ENCODE measurements around the gene BICDL1.

Gene BICDL1

DNA sequence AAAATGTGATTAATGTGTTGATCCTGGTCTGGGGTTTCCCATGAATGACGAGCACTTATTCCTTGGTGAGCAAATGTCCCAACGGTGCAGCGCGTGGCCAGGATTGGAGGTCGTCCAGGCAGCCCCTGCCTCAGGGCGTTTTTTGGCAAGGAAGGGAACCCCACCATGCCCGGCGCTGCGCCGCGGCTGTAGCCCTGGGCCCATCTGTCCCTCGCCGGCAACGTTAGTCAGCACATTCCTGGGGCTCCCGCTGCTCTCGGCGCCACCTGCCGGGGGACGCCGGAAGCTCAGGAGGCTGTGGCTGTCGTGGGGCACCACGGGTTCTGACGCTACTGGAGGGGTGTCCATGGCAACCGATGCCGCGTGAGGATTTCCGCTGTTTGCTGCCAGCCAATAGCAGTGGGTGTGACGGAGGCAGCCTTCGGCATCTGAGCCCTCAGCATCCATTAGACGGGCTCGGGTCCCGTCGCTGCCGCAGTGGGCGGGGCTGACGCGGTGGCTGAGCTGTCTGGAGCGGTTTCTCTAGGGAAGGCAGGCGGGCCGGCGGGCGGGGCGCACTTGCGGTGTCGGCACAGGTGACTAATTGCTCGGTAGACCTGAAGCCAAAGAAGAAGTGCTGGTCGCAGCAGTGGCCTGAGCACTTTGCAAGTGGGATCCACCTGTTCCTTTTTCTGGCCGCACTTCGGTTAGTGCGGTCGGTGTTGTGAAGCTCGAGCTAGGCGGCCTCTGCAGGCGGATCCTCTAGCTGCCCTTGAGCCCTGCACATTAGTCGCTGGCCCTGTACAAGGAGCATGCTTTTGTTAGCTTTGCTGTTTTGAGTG is 98.0 kb downstream of the BICDL1 start (continued):
- TF ChIP-seq ZSCAN23 (tag by site-specific recombination; IDR thresholded peaks at IDR 0.05) (peak; percentile 84; the same call in 1 of the 2 replicates), ZNF514 (tag by site-specific recombination; IDR thresholded peaks at IDR 0.05) (no peak), ZNF133 (tag by site-specific recombination; IDR thresholded peaks at IDR 0.05) (no peak), ZNF621 (tag by site-specific recombination; IDR thresholded peaks at IDR 0.05) (no peak), ZNF626 (tag by site-specific recombination; IDR thresholded peaks at IDR 0.05) (no peak), ZNF747 (tag by site-specific recombination; IDR thresholded peaks at IDR 0.05) (no peak)
- TF ChIP-seq, protein P1, sequence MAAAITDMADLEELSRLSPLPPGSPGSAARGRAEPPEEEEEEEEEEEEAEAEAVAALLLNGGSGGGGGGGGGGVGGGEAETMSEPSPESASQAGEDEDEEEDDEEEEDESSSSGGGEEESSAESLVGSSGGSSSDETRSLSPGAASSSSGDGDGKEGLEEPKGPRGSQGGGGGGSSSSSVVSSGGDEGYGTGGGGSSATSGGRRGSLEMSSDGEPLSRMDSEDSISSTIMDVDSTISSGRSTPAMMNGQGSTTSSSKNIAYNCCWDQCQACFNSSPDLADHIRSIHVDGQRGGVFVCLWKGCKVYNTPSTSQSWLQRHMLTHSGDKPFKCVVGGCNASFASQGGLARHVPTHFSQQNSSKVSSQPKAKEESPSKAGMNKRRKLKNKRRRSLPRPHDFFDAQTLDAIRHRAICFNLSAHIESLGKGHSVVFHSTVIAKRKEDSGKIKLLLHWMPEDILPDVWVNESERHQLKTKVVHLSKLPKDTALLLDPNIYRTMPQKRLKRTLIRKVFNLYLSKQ (tag by site-specific recombination; IDR thresholded peaks at IDR 0.05; ENCODE audit: borderline replicate concordance), result no peak
- TF ChIP-seq, protein P2, sequence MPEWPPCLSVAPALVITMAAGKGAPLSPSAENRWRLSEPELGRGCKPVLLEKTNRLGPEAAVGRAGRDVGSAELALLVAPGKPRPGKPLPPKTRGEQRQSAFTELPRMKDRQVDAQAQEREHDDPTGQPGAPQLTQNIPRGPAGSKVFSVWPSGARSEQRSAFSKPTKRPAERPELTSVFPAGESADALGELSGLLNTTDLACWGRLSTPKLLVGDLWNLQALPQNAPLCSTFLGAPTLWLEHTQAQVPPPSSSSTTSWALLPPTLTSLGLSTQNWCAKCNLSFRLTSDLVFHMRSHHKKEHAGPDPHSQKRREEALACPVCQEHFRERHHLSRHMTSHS (tag by site-specific recombination; IDR thresholded peaks at IDR 0.05), result no peak
- TF ChIP-seq, protein P3, sequence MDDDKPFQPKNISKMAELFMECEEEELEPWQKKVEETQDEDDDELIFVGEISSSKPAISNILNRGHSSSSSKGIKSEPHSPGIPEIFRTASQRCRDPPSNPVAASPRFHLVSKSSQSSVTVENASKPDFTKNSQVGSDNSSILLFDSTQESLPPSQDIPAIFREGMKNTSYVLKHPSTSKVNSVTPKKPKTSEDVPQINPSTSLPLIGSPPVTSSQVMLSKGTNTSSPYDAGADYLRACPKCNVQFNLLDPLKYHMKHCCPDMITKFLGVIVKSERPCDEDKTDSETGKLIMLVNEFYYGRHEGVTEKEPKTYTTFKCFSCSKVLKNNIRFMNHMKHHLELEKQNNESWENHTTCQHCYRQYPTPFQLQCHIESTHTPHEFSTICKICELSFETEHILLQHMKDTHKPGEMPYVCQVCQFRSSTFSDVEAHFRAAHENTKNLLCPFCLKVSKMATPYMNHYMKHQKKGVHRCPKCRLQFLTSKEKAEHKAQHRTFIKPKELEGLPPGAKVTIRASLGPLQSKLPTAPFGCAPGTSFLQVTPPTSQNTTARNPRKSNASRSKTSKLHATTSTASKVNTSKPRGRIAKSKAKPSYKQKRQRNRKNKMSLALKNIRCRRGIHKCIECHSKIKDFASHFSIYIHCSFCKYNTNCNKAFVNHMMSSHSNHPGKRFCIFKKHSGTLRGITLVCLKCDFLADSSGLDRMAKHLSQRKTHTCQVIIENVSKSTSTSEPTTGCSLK (tag by site-specific recombination; IDR thresholded peaks at IDR 0.05), result no peak

DNA sequence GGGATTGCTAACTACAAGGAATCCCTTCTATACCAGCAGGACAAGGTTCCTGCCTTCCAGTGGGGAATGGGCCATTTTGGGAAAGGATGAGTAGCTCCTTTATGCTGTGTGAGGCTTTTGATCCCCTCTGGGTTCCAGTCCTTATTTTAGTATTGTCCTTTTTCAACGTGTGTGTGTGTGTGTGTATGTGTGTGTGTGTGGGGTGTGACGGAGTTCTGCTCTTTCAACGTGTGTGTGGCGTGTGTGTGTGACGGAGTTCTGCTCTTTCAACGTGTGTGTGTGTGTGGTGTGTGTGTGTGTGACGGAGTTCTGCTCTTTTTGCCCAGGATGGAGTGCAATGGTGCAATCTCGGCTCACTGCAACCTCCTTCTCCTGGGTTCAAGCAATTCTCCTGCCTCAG is 100.1 kb downstream of the BICDL1 start:
- CTCF ChIA-PET, result interaction anchor here (0.6 kb wide), 1 partner anchor 1081 kb away, joined by 3 read pairs; no protein-coding TSS in a partner anchor
- Histone ChIP-seq H3K9me3 (ENCODE audit: control insufficient read depth, insufficient read depth, low read depth, low read length) (no peaks in the 10 kb centered on the region), H3K4me1 (ENCODE audit: control insufficient read depth, insufficient read depth, low read length) (peaks cover 8% of the 10 kb centered on the region; the same call in 1 of the 2 replicates), H3K36me3 (ENCODE audit: control insufficient read depth in 2 of 2, insufficient read depth in 1 of 2, low read length in 2 of 2) (peaks cover 0 to 13% of the 10 kb centered on the region in 2 experiments; a peak in 1 of 3 replicates), H3K27ac (ENCODE audit: extremely low read depth, low read depth, low read length) (no peak overlapping the region), H3K4me3 (ENCODE audit: low read depth, low read length) (no peak overlapping the region)
- TF ChIP-seq ZNF600 (tag by site-specific recombination; IDR thresholded peaks at IDR 0.05) (peak; percentile 80), ZFP41 (tag by site-specific recombination; IDR thresholded peaks at IDR 0.05; ENCODE audit: borderline replicate concordance) (no peak)
- TF ChIP-seq, protein P4, sequence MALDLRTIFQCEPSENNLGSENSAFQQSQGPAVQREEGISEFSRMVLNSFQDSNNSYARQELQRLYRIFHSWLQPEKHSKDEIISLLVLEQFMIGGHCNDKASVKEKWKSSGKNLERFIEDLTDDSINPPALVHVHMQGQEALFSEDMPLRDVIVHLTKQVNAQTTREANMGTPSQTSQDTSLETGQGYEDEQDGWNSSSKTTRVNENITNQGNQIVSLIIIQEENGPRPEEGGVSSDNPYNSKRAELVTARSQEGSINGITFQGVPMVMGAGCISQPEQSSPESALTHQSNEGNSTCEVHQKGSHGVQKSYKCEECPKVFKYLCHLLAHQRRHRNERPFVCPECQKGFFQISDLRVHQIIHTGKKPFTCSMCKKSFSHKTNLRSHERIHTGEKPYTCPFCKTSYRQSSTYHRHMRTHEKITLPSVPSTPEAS (tag by site-specific recombination; IDR thresholded peaks at IDR 0.05), result peak; percentile 91
- POLR2A ChIA-PET, result no interaction called here

DNA sequence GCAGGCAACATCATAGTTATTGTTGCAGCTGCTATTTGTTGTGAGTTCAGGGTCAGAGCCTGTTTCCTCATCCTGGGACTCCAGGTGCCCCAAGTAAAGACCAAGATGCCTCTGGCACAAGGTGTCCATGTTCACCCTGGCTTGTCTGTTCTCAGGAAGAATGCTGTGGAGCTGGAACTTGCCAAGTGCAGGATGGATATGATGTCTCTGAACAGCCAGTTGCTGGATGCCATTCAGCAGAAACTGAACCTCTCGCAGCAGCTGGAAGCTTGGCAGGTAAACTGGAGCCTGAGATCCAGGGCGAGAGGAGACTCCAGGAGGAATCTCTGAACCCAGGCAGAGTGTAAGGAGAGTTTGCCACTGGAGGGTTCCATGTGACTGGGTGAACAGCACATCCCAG is 100.8 kb downstream of the BICDL1 start:
- POLR2A ChIA-PET, result interaction anchor here (0.6 kb wide), 1 partner anchor 30 kb away, joined by 6 read pairs; no protein-coding TSS in a partner anchor
- no peak overlapping the region for H3K4me3 ChIP-seq (ENCODE audit: low read depth, low read length)
- peaks cover 8% of the 10 kb centered on the region; the same call in 1 of the 2 replicates for H3K4me1 ChIP-seq (ENCODE audit: control insufficient read depth, insufficient read depth, low read length)
- CTCF ChIA-PET, result no interaction called here
- no peaks in the 10 kb centered on the region for H3K9me3 ChIP-seq (ENCODE audit: control insufficient read depth, insufficient read depth, low read depth, low read length)
- H3K27ac ChIP-seq (ENCODE audit: extremely low read depth, low read depth, low read length), result no peak overlapping the region
- peaks cover 0 to 17% of the 10 kb centered on the region in 2 experiments; a peak in 1 of 3 replicates for H3K36me3 ChIP-seq (ENCODE audit: control insufficient read depth in 2 of 2, insufficient read depth in 1 of 2, low read length in 2 of 2)
- TF ChIP-seq ZNF335 (tag by site-specific recombination; conservative IDR thresholded peaks at IDR 0.05) (no peak), ZNF341 (tag by site-specific recombination; IDR thresholded peaks at IDR 0.05; ENCODE audit: low read depth) (no peak), ZNF610 (tag by site-specific recombination; IDR thresholded peaks at IDR 0.05; ENCODE audit: borderline replicate concordance) (no peak), ZNF571 (tag by site-specific recombination; IDR thresholded peaks at IDR 0.05) (no peak), ZNF292 (tag by site-specific recombination; IDR thresholded peaks at IDR 0.05; ENCODE audit: borderline replicate concordance, low read depth) (no peak), ZNF529 (tag by site-specific recombination; IDR thresholded peaks at IDR 0.05; ENCODE audit: insufficient replicate concordance) (no peak), GFI1B (tag by site-specific recombination; IDR thresholded peaks at IDR 0.05) (no peak)
- TF ChIP-seq, protein P5, sequence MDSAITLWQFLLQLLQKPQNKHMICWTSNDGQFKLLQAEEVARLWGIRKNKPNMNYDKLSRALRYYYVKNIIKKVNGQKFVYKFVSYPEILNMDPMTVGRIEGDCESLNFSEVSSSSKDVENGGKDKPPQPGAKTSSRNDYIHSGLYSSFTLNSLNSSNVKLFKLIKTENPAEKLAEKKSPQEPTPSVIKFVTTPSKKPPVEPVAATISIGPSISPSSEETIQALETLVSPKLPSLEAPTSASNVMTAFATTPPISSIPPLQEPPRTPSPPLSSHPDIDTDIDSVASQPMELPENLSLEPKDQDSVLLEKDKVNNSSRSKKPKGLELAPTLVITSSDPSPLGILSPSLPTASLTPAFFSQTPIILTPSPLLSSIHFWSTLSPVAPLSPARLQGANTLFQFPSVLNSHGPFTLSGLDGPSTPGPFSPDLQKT (IDR thresholded peaks at IDR 0.05; ENCODE audit: borderline replicate concordance, low read depth, low read length), result no peak
- TF ChIP-seq, protein P6, sequence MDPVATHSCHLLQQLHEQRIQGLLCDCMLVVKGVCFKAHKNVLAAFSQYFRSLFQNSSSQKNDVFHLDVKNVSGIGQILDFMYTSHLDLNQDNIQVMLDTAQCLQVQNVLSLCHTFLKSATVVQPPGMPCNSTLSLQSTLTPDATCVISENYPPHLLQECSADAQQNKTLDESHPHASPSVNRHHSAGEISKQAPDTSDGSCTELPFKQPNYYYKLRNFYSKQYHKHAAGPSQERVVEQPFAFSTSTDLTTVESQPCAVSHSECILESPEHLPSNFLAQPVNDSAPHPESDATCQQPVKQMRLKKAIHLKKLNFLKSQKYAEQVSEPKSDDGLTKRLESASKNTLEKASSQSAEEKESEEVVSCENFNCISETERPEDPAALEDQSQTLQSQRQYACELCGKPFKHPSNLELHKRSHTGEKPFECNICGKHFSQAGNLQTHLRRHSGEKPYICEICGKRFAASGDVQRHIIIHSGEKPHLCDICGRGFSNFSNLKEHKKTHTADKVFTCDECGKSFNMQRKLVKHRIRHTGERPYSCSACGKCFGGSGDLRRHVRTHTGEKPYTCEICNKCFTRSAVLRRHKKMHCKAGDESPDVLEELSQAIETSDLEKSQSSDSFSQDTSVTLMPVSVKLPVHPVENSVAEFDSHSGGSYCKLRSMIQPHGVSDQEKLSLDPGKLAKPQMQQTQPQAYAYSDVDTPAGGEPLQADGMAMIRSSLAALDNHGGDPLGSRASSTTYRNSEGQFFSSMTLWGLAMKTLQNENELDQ (tag by site-specific recombination; IDR thresholded peaks at IDR 0.05; ENCODE audit: low read depth), result no peak
